Limb (tissue), 2 donors: ENCODE results near the gene GSTM1.
"Not testable (repeated sequence)": the region's sequence is repeated elsewhere in the genome, so short reads cannot be mapped to it uniquely, and the experiment has no call there.

ENCODE experiments used
- DNase-seq, 2 donors: peaks; one replicate each; pipeline ENCODE4 v3.0.0-alpha.2; 2016; ENCODE audit errors: extremely low spot score in 2 of 2

The GSTM1 gene

DNA sequence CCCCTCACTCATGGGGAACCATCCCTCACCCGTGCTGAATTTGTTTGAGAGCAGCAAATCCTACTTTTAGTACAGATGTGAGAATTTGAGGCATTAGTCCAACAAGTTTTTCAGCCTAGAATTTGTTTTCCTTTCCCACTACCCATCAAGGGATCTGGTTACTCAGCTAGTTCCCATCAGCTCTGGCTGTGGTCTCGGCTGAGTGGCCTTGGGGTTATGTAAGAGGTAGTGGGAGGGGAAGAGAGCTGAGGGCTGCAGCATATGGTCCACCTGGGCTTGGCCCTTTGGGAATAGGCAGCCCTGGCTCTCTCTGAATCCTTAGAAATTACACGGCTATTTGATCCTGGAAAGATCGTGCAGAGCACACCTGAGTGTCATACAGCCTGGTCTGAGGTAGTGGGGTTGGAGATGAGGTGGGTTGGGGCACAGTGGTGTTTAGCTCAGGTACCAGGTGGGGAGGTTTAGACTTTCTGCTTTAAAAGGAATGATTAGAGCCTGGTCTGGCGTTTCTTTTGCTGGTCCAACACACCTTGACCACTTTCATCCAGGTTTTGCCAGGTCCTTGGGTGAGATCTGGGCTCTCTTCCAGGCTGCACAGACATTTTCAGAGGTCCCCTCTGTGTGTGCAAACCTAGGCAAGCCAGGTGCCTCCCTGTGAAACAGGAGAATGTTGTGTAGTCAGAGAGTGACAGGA, 27.5 kb upstream of the GSTM1 start:
- no peak for DNase-seq

DNA sequence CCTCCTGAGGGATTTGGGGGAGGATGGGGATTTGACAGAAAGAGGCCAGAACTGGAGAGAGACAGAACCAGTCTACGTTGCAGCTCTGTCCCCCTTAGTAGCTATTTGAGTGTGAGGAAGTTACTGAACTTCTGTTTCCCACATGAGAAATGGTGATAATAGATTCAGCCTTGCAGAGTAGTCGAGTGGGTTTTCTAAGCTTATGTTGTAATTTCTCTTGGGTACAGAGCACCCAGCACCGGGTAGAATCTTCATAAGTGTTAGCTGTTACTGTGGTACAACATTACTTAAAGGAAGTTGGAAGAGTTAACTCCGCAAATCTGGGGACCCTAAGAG, 27.0 kb upstream of the GSTM1 start:
- DNase-seq = not testable (repeated sequence)

DNA sequence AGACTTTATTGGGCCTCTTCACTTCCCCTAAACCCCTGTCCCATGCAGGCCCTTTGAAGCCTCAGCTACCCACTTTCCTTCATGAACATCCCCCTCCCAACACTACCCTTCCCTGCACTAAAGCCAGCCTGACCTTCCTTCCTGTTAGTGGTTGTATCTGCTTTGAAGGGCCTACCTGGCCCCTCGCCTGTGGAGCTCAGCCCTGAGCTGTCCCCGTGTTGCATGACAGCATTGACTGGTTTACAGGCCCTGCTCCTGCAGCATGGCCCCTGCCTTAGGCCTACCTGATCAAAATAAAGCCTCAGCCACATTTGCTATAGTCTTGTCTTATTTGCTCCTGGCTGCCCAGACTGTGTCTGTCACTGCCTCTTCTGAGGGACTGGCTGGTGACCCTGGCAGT, 26.2 kb upstream of the GSTM1 start:
- no peak for DNase-seq

DNA sequence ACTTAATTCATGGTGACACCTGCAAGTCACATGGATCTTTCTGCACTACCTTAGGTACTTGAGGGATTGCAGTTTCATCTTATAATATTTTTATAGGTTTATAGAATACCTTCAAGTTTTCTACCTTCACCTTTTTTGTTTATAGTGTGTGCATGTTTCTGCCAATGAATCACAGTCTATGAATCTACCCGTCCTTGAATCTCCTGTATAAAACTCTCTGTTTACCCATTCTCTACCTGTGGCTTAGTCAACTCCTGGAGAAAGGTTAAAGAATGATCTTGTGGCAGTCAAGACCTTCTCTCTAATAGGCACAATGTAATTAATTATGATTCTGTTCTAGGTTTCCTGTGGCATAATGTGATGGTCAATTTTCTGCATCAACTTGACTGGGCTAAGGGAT, 22.9 kb upstream of the GSTM1 start:
- no peak for DNase-seq

DNA sequence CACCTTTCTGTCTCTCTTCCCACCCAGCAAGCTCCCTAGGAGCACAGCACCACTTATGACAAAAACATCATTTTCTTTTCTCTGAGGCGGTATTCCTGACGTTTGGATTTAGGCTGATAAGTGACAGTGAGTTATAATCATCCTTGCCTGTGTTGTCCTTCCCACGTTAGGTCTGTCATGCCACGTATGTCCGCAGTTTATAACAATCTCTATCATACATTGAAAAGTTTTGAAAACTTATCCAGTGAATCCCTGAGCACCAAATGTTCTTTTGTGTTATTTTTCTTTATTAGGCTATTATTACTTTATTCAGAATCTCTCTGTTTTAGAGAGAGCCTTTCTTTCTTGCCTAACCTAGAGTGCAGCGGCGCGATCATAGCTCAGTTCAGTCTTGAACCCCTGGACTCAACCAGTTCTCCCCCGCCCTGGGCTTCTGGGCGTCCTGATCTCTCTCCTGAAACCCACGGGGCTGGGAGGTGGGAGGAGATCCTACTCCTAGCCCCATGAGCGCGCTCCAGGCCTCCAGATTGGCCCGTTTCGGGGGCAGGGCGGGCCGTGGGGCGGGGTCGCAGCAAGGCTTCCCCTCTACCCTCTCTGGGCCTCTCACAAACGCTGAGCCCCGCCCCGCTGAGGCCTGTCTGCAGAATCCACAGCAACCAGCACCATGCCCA, 20.0 kb upstream of the GSTM1 start, which contains the start of gene GSTM2:
Gene GSTM2, plus strand, starts transcription at position 606 of the 671 bp plus-strand sequence. Its CDS starts 59 bp downstream, at position 665.
- peak; percentile 93 to 95 for DNase-seq

DNA sequence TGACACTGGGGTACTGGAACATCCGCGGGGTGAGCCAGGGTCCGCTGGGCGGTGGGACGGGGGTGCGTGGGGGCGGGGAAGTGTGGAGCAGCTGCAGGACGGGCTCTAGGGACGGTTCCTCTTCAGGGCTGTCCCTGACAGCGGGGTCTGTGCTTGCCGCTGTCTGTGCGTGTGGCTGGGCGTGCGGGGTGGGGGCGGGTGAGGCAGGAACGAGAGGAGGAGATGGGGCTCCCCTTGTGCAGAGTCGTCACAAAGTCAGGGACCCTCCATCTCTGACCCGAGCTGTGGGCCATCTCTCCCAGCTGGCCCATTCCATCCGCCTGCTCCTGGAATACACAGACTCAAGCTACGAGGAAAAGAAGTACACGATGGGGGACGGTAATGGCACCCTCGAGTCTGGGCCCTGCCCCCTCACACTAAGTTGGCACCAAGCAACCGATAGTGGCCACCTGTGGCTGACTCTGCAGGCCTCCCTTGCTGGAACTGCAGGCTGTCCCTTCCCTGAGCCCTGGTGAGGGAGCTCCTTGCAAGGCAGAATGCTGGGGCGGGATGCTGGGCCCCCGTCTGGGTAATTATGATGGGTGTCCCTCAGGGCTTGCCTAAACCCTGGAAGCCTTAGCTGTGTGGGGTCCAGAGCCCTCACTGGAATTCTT, 19.4 kb upstream of the GSTM1 start:
- DNase-seq = no peak

DNA sequence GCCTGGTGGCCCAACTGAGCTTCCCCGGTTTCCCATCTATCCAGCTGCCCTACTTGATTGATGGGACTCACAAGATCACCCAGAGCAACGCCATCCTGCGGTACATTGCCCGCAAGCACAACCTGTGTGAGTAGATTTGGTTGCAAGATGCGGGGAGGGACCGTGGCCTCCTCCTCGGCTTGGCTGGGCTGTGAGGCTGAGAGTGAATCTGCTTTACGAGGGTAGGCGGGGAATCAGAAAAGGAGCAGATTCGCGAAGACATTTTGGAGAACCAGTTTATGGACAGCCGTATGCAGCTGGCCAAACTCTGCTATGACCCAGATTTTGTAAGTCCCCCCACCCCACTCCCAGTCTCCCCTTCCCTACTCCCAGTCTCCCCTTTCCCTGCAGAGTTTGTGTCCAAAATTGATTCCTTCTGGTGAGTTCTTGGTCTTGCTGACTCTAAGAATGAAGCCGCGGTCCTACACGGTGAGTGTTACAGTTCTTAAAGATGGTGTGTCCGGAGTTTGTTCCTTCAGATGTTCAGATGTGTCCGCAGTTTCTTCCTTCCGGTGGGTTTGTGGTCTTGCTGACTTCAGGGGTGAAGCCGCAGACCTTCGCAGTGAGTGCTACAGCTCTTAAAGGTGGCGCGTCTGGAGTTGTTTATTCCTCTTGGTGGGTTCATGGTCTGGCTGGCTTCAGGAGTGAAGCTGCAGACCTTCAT, 18.2 kb upstream of the GSTM1 start:
- DNase-seq = no peak

DNA sequence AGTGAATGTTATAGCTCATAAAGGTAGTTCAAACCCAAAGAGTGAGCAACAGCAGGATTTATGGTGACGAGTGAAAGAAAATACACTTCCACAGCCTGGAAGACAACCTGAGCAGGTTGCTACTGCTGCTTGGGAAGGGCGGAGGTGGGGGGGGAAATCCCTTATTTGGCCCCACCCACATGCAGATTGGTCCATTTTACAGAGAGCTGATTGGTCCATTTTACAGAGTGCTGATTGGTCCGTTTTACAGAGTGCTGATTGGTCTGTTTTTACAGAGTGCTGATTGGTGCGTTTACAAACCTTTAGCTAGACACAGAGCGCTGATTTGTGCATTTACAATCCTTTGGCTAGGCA, 17.7 kb upstream of the GSTM1 start:
- not testable (repeated sequence) for DNase-seq

DNA sequence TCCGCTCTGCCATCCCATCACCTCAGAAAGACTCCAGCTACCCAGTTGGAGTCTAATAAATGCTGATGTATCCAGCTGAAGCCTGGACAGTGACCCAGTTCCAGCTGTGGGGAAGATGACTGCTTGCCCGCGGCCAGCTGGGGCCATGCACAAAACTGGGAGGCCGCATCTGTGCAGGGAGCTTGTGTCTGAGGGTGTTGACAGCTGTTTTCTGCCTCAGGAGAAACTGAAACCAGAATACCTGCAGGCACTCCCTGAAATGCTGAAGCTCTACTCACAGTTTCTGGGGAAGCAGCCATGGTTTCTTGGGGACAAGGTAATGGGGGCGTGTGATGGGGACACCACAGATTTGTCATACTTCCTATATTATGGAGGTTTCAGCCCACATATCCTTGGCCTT, 16.6 kb upstream of the GSTM1 start:
- DNase-seq = no peak

DNA sequence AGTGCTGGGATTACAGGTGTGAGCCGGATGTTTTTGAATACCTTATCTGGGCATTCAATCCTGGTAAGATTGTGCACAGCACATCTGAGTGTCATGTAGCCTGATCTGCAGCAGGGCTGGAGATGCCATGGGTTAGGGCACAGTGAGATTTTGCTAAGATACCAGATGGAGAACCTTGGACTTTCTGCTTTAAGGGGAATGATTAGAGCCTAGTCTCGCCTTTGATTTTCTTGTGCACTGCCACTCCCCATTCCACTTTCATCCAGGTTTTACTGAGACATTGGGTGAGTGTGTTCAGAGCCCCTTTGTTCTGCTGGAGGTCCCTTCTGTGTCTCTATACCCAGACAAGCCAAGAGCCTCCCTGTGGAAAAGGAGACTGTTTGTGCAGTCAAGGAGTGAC, 13.8 kb upstream of the GSTM1 start:
- DNase-seq = not testable (repeated sequence)

DNA sequence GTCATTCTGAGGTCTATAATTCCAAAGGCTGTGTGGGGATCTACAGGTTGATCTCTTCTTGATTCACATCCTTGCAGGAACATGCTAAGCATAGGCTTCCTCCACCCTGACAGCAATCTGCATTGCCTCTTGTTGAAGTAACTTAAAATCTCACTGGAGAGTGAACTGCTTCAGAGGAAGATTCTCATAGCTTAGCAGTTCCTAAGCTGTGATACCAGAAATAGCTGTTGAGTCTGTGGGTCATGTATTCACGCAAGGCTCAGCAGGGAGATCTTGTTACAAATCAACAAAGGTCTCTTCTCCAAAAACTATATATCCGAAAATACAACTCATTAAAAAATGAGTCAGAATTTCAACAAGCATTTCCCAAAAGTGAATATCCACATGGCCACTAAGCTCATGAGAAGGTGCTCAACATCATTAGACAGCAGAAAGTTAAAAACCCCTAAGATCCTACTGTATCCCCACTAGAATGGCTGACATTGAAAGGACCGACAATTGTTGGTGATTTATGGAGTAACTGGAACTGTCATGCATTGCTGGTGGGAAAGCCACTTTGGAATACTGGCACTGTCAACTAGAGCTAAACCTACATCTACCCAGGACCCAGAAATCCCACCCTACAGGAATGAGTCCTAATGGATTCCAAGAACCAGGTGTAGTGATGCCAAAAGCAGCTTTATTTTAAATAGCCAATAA, 10.8 kb upstream of the GSTM1 start:
- DNase-seq = not testable (repeated sequence)

DNA sequence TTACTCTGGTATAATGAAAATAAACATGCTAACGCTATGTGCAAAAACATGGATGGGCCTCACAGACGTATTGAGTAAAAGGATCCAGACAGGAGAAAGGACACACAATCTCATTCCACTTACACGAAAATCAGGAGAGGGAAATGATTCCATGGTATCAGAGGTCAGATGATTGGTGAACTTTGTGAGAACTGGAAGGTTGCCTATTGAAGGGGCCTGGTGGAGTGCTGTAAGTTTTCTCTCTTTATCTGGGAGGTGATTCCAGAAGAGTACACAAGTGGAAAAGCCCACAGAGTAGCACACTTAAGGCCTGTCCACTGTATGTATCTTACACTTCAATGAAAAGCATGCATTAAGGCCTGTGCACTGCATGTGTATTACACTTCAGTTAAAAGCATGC, 10.2 kb upstream of the GSTM1 start:
- no peak for DNase-seq

DNA sequence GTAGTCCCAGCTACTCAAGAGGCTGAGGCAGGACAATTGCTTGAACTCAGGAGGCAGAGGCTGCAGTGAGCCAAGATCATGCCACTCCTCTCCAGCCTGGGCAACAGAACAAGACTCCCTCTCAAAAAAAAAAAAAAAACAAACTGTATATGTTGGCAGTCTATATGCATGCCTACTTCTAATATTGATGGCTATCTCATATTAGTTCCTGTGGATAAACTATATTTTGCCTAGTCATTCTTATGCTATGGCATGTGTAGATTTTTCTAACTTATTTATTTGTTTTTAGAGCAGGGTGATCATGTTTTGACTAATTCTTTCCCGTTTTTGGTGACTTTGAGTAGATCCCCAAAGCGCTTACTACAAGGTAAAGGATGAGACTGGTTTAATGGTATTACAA, 9.0 kb upstream of the GSTM1 start:
- not testable (repeated sequence) for DNase-seq

DNA sequence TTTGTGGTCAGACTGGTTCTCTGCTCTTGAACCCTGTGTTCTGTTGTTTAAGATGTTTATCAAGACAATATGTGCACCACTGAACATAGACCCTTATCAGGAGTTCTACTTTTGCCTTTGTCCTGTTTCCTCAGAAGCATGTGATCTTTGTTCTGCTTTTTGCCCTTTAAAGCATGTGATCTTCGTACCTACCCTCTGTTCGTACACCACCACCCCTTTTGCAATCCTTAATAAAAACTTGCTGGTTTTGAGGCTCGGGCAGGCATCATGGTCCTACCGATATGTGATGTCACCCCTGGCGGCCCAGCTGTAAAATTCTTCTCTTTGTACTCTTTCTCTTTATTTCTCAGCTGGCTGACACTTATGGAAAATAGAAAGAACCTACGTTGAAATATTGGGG, 2.8 kb upstream of the GSTM1 start:
- not testable (repeated sequence) for DNase-seq

DNA sequence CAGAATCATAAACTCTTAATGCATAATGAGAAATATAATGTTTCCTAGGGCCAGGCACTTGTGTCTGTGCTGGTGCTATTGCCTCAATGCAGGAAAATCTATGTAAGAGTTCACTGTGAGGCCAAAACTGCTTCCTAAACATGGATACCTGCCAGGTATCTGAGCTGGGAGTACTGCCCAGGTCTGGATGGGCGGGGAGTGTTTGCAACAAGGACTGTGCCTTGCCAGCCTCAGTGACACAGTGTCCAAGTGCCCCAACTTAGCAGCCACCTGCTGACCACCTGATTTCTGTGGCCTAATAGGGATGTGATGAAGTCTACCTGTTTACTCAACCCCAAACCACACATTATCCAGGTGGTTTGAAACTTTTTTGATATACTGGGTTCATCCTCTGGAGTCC, 2.2 kb upstream of the GSTM1 start:
- DNase-seq = not testable (repeated sequence)

DNA sequence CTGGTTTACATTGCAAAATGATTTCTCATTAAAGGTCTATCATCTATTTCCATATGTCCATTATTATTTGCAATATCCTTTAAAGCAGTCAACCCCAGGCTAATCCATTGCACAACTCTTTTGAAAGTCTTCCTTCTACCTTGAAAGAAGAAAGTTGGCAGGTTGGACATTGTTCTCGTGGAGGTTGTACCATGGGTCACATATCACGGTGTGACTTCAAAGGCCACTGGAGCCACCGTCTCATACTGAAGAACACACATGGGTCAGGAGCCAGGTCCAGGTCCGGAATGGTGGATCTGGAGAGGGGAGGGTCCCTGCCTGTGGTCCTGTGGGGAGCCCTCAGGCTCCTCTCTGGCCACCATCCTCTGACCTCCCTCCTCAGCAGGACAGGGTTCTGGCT, 1.7 kb upstream of the GSTM1 start:
- not testable (repeated sequence) for DNase-seq

DNA sequence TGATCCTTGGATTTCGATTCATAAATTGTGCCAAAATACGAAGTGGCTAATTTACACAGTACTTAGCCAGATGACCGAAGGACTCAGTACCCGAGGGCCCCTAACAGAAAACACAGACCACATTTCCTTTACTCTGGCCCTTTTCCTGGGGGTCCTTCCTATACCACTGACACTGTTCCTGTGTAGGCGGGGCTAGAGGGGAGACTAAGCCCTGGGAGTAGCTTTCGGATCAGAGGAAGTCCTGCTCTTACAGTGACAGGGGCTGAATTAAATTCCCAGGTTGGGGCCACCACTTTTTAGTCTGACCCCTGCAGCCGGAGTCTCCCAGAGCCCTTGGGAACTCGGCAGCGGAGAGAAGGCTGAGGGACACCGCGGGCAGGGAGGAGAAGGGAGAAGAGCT, 508 bp upstream of the GSTM1 start:
- not testable (repeated sequence) for DNase-seq

DNA sequence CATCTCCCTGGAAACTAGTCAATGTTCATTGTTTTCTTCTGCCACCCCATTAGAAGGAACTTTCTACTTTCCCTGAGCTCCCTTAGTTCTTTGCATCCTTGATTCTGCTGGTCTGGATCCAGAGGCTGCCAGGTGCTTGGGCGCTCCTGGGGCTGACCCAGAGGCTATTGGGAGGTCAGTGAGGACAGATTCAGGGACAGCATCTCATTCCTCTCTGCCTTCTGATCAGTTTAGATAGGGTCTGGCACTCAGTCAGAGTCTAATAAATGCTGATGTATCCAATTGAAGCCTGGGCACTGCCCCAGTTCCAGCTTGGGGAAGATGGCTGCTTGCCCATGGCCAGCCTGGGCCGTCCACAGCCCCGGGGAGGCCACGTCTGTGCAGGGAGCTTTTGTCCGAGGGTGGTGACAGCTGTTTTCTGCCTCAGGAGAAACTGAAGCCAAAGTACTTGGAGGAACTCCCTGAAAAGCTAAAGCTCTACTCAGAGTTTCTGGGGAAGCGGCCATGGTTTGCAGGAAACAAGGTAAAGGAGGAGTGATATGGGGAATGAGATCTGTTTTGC, 2.3 kb downstream of the GSTM1 start:
- no peak for DNase-seq

DNA sequence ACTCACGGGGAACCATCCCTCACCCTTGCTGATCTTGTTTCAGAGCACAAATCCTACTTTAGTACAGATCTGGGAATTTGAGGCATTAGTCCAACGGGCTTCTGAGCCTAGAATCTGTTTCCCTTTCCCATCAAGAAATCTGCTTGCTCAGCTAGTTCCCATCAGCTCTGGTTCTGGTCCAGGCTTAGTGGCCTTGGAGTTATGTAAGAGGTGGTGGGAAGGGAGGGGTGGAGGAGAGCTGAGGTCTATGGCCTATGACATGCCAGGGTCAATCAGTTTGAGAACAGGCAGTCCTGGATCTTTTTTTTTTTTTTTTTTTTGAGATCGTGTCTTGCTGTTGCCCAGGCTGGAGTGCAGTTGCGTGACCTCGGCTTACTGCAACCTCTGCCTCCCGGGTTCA, 4.1 kb downstream of the GSTM1 start:
- DNase-seq = no peak

DNA sequence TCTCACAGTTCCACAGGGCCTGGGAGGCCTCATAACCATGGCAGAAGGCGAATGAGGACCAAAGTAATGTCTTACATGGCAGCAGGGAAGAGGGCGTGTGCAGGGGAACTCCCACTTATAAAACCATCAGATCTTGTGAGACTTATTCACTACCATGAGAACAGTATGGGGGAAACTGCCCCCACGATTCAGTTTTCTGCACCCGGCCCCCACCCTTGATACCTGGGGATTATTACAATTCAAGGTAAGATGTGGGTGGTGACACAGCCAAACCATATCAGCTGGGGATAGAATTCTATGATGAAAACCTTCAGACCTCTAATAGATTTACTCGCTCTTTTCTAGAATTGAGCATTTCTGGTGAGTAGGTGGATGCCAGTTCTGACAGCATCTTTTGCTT, 6.8 kb downstream of the GSTM1 start:
- not testable (repeated sequence) for DNase-seq

DNA sequence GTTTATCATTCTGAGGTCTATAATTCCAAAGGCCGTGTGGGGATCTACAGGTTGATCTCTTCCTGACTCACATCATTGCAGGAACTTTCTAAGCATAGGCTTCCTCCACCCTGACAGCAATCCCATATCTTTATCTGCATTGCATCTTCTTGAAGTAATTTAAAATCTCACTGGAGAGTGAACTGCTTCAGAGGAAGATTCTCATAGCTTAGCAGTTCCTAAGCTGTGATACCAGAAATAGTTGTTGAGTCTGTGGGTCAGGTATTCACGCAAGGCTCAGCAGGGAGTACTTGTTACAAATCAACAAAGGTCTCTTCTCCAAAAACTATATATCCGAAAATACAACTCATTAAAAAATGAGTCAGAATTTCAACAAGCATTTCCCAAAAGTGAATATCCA, 7.5 kb downstream of the GSTM1 start:
- DNase-seq = not testable (repeated sequence)
